Right lobe of liver (tissue), 6 donors: ENCODE results near the gene GALNTL6. TPM values are rescaled to one million over a fixed set of nuclear protein-coding genes. Genes with fewer than 3 reads are reported as not detected.
A peak's percentile ranks its signal among the peaks of the same experiment; 100 is the strongest.

Experiments
- ATAC-seq, 4 donors: fragments of 200-7000 bp; cut with Tn5 transposase; one replicate each; pipeline ENCODE4 v1.9.1; 2020; ENCODE audit warnings: mild to moderate bottlenecking in 4 of 4, moderate library complexity in 4 of 4
- DNase-seq, 3 donors: peaks; one replicate each; pipeline ENCODE4 v3.0.0-alpha.2; 2020
- H3K27ac ChIP-seq, 3 donors: fragments of 200-600 bp; one replicate each; pipeline ENCODE4 v1.8.0; 2022
- H3K27me3 ChIP-seq, 2 donors: fragments of 200-600 bp; one replicate each; pipeline ENCODE4 v1.8.0; 2022
- H3K36me3 ChIP-seq, 4 donors: fragments of 200-600 bp; sonication (generic) in 1 of 4; one replicate each; pipeline versions ENCODE4 v1.5.1 to v1.8.0; 2017 to 2022; ENCODE audit warnings: control low read depth in 1 of 4
- H3K4me1 ChIP-seq, 4 donors: fragments of 200-600 bp; sonication (generic) in 1 of 4; one replicate each; pipeline versions ENCODE4 v1.5.1 to v1.8.0; 2017 to 2022; ENCODE audit warnings: control low read depth in 1 of 4
- H3K4me3 ChIP-seq, 3 donors: fragments of 200-600 bp; one replicate each; pipeline ENCODE4 v1.8.0; 2022
- H3K9me3 ChIP-seq, 4 donors: fragments of 200-600 bp; sonication (generic) in 1 of 4; one replicate each; pipeline versions ENCODE4 v1.5.1 to v1.8.0; 2017 to 2022; ENCODE audit warnings: control low read depth in 1 of 4
- POLR2A ChIP-seq: fragments of 450-650 bp; IDR thresholded peaks from one replicate; pipeline ENCODE4 v1.6.1; 2017; ENCODE audit warnings: antibody characterized with exemption, mild to moderate bottlenecking
- WGBS: methylation state at CpG from one replicate; pipeline ENCODE4 v1.1.6; 2018; ENCODE audit warnings: low coverage, low lambda C conversion rate; ENCODE audit not compliant: insufficient coverage; ENCODE audit errors: missing lambda C conversion rate; 5-methylcytosine and 5-hydroxymethylcytosine counted together
- intact Hi-C, 2 donors: fragments of 100-400 bp; cut with DNase I; formaldehyde crosslinking; loops; one replicate each; pipeline versions ENCODE4 v1.11.2 to v1.14.1; 2022
- total RNA-seq, 6 experiments: library from RNA; depleted of rRNA in 2 of 6; stranded (reverse); fragments of >200 nt in 2 of 6; fragmentation: NEBNext Ultra II Directional in 3 of 6; extraction: Animal tissue kit (Norgen Biotek cat#: 25700) in 3 of 6; gene quantifications; one replicate each; pipeline versions ENCODE4 v1.1.0 to v1.2.4, GENCODE V29; 2016 to 2023
- TF ChIP-seq, protein P1 (sequence below), 4 donors: fragments of 200-600 bp in 3 of 4; fragments of 450-650 bp in 1 of 4; IDR thresholded peaks; one replicate each; pipeline versions ENCODE4 v1.5.1 to v1.8.0; 2016 to 2022; ENCODE audit warnings: antibody characterized with exemption in 4 of 4, mild to moderate bottlenecking in 2 of 4
- donor health status: DM: no; HTN: yes; CAD: no.
- donor health status: DM: no; HTN: no; CAD: no.
- donor health status: DM: no; HTN: no; CAD: no.
- donor health status: DM: no; HTN: yes; CAD: no.
- donor health status: DM: no; HTN: yes; CAD: no.

Gene GALNTL6
- total RNA-seq, 6 experiments from 2014 or later: 0.15 to 1.1 (median 0.30) TPM; not detected in 3

DNA sequence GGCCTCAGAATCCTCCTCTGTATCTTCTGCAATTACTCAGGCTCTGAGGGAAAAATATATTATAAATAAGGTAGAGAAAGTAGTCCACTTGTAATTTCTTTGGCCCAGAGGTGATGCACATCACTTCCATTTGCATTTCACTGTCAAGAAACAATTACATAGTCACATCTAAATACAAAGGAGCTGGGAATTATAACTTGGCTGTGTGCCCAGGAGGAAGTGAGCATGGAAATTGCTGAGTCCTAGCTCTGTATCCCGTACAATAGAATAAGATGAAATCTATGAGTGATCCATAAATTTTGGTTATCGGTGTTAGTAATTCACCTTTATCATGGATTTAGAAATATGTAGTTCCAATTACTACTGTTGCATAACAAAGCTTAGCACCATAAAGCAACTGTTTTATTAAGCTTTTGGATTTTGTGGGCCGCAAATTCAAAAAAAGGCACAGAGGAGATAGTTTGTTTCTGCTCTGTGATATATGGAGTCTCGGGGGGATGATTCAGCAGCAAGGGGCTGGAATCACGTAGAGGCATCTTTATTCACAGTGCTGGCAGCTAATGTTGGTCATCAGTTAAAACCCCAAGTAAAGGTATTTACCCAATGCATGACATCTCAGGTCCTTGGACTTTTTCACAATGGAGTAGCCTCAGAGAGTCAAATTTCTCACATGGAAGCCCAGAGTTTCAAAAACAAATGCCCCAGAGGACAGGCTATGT lies 1114.1 kb downstream of the GALNTL6 start:
- H3K27ac ChIP-seq: no peak overlapping the region
- intact Hi-C loops: no loop called here
- DNase-seq (no peak), ATAC-seq (peak in 1 of 4 donors; percentile 17)
- no peak overlapping the region for H3K4me3 ChIP-seq
- H3K36me3 ChIP-seq: no peaks in the 10 kb centered on the region
- H3K27me3 ChIP-seq: no peaks in the 10 kb centered on the region
- TF ChIP-seq, protein P1, sequence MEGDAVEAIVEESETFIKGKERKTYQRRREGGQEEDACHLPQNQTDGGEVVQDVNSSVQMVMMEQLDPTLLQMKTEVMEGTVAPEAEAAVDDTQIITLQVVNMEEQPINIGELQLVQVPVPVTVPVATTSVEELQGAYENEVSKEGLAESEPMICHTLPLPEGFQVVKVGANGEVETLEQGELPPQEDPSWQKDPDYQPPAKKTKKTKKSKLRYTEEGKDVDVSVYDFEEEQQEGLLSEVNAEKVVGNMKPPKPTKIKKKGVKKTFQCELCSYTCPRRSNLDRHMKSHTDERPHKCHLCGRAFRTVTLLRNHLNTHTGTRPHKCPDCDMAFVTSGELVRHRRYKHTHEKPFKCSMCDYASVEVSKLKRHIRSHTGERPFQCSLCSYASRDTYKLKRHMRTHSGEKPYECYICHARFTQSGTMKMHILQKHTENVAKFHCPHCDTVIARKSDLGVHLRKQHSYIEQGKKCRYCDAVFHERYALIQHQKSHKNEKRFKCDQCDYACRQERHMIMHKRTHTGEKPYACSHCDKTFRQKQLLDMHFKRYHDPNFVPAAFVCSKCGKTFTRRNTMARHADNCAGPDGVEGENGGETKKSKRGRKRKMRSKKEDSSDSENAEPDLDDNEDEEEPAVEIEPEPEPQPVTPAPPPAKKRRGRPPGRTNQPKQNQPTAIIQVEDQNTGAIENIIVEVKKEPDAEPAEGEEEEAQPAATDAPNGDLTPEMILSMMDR (IDR thresholded peaks at IDR 0.05): no peak
- no peak for TF ChIP-seq POLR2A
- no peaks in the 10 kb centered on the region for H3K4me1 ChIP-seq
- H3K9me3 ChIP-seq: no peaks in the 10 kb centered on the region
- WGBS: 71% methylated on average over 5 of the region's 5 CpGs

DNA sequence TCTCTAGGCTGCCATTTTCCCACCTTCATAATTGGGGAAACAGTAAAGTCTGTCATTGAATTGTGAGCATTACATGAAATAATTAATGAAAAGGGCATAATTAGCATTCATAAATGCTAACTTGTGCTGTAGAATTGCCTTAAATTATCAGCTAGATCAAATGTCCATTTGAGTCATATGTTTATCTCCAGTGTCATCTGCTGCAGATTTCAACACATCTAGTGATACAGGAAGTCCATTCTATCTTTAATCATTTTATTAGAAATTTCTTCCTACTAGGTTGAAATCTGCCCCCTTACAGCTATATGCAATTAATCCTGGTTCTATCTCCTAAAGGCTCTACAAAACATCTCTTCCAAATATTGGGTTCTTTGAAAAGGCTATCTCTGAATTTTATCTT lies 1115.1 kb downstream of the GALNTL6 start:
- intact Hi-C loops: no loop called here
- ATAC-seq (no peak), DNase-seq (no peak)
- TF ChIP-seq, protein P1 (IDR thresholded peaks at IDR 0.05): no peak
- no peak for TF ChIP-seq POLR2A
- Histone ChIP-seq H3K27me3 (no peaks in the 10 kb centered on the region), H3K36me3 (no peaks in the 10 kb centered on the region), H3K4me3 (no peak overlapping the region), H3K9me3 (no peaks in the 10 kb centered on the region), H3K27ac (no peak overlapping the region), H3K4me1 (no peaks in the 10 kb centered on the region)

DNA sequence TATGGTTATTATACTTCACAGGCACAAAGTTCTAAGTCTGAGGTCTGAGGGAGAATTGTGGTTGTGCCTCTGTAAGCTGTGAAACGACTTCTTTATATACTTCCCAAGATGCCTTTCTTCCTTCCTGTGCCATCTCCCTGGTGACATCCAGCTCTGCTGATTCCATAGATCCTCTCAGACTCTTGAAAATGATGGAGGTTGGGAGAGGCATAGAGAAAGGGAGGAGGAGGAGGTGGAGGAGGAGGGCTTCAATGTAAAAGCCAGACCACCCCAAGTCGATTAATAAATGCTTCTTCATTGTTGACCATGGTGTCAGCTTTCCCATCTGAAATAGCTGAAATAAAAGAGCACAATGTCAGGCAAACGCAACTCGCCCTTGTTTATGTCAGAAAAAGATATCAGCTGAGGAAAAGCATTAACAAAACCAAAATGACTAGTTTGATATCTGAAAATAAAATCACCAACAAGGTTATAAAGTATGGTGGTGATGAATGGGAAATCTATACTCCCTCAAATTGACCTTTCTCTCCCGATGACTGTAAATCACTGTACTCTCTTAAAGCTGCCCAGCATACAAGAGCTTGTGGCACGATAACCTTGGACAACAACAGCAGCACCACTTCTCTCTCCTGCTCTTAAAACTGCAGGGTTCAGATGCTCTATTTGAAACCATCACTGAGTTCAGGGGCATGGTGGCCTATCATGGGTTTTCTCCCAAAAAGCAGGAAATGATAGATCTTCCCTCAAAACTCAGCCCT lies 1125.0 kb downstream of the GALNTL6 start:
- H3K27ac ChIP-seq: no peak overlapping the region
- no peak overlapping the region for H3K4me3 ChIP-seq
- intact Hi-C loops: no loop called here
- H3K4me1 ChIP-seq: no peaks in the 10 kb centered on the region
- no peaks in the 10 kb centered on the region for H3K36me3 ChIP-seq
- ATAC-seq: no peak
- DNase-seq: no peak
- no peak for TF ChIP-seq POLR2A
- TF ChIP-seq, protein P1 (IDR thresholded peaks at IDR 0.05): no peak
- no peaks in the 10 kb centered on the region for H3K27me3 ChIP-seq
- WGBS: 69% methylated on average over 6 of the region's 6 CpGs
- no peaks in the 10 kb centered on the region for H3K9me3 ChIP-seq

DNA sequence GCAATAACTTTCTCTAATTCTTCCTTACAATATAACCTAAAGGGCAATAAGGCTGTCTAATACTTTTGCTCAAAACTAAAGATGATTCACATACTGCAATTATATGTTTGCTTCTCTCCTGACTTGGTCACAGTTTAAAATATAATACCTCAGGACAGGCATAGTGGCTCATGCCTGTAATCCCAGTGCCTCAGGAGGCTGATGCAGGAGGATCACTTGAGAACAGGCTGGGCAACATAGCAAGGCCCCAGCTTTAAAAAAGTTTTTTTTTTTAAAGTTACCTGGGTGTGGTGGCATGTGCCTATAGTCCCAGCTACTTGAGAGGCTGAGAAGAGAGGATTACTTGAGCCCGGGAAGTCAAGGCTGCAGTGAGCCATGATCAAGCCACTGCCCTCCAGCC lies 1125.7 kb downstream of the GALNTL6 start:
- intact Hi-C loops: no loop called here
- Histone ChIP-seq H3K27me3 (no peaks in the 10 kb centered on the region), H3K4me3 (no peak overlapping the region), H3K4me1 (no peaks in the 10 kb centered on the region), H3K27ac (no peak overlapping the region), H3K36me3 (no peaks in the 10 kb centered on the region), H3K9me3 (no peaks in the 10 kb centered on the region)
- TF ChIP-seq, protein P1 (IDR thresholded peaks at IDR 0.05): no peak
- no peak for TF ChIP-seq POLR2A
- ATAC-seq (no peak), DNase-seq (no peak)
- WGBS: 90% methylated on average over 1 of the region's 1 CpG
